Right renal pelvis (tissue), 4 donors: ENCODE data around the gene TMEM127. TPM values are rescaled to one million over a fixed set of nuclear protein-coding genes. Genes with fewer than 3 reads are reported as not detected.
"Not testable (repeated sequence)": the region's sequence is repeated elsewhere in the genome, so short reads cannot be mapped to it uniquely, and the experiment has no call there.

ENCODE experiments used
- DNase-seq, 4 donors: peaks; one replicate each; pipeline ENCODE4 v3.0.0-alpha.2; 2013; ENCODE audit warnings: low read depth in 4 of 4, low spot score in 3 of 4, missing footprints in 1 of 4
- polyA plus RNA-seq, 4 donors: library from polyadenylated mRNA; unstranded; fragments of 120-200 nt; gene quantifications; one replicate each; pipeline ENCODE4 v1.2.1, GENCODE V29; 2013; ENCODE audit not compliant: insufficient read length in 4 of 4

The TMEM127 gene
- polyA plus RNA-seq, 4 donors = 47.6 to 49.1 (median 48.5) TPM

GRCh38 chr2:96243843-96244242 lies 22.0 kb downstream of the TMEM127 start:
- no peak for DNase-seq

DNA sequence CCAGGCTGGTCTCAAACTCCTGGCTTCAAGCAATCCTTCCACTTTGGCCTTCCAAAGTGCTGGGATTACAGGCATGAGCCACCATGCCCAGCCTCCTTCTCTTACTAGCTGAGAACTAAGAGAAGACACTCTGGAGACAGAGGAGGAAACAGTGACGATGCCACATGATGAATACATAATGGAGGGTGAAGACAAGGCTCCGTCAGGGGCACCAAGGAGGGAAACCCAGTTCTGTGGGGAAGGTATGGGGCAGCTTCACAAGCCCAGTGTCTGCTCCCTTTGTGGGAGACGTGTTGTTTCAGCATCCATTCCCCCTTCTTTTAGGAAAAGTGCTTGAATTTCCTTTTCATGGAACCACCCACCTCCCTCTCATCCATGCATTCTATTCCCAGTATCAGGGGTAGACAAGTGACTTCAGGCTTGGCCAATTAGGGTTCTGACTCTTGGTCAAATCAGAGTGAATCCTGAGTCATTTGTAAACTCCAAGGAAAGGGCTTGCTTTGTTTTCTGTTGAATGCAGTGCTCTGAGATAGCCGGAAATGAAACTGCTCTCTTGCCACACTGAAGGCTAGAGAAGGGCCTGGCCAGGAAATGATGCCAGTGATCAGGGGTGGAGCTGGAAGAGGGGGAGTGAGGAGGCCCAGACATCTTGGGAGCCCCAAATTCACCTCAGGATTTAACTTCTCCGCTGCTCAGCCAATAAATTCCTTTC lies 23.7 kb downstream of the TMEM127 start:
- no peak for DNase-seq

DNA sequence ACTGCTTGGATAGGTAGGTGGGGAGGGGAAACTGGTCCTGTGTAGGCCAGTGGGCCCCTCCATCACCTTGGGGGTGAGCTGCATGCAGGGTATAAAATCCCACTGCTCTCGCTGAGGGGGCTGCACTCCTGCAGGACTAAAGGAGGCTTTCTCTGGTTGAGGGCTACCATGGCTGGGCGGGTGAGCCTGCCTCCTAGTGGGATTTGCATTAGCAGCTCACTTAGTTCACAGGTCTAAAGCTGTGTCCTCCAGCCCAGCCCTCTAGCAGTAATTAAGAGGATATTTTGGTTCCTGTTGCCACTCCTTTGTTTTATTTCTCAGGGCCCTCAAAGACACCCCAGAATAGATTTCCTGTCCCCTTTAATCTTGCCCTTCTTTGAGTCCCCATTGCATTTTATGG lies 24.6 kb downstream of the TMEM127 start:
- DNase-seq = no peak

- DNase-seq = no peak
Observed at GRCh38 chr2:96240341-96241038, 25.3 kb downstream of the TMEM127 start.

GRCh38 chr2:96239745-96240264 lies 26.0 kb downstream of the TMEM127 start:
- no peak for DNase-seq

DNA sequence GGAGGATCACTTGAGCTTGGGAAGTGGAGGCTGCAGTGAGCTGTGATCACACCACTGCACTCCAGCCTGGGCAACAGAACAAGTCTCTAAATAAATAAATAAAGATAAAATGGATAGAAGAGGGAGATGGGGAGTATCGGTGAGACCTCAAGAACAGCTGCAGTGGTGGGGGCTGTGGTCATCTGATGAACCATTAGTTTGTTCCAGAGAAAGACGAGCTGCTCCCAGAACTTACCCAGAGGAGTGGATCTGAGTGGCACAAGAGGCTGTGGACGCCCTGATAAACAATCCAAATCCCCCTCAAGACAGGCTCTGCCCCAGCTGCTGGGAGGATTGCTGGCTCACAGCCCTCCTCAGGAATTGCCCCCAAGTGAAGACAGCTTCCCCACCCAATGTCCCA lies 26.7 kb downstream of the TMEM127 start:
- no peak for DNase-seq

- DNase-seq = no peak
Observed at GRCh38 chr2:96238266-96238665, 27.5 kb downstream of the TMEM127 start.

DNA sequence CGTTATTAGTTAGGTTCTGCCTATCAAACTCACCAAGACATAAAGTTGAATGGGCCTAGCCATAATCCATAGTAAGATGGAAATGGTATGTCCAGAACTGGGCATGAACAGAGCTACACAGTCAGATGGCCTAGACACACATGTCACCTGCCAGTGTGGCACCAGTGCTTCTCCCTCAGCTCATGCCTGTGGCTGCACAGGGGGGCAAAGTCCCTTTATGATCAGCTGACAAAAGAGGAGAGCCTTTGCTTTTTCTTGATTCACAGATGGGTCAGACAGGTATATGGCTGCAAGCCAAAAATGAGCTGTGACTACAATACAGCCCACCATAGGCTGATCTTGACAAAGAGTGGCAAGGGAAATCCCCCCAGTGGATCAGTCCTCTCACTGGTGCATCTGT lies 28.9 kb downstream of the TMEM127 start:
- DNase-seq = no peak

DNA sequence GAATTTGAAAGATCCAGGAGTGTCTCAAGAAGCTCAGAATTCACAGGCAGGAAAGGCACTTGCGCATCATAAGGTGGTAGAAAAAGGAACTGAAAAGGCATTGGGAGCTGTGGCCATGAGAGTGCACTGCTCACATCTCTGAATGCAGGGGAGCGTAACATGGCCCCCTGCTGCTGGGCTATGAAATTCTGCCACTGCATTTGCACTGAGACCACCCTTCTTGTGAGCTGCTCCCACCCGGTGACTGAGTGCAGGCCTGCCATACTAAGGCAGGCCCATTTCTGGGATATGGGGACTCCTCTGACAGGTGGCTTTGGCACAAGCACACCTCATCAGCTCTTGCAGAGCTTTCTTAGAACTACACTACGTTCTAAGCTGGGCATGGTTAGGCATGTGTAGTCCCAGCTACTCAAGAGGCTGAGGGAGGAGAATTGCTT lies 31.9 kb downstream of the TMEM127 start:
- no peak for DNase-seq

GRCh38 chr2:96233436-96233835 lies 32.4 kb downstream of the TMEM127 start:
- no peak for DNase-seq

- no peak for DNase-seq
Observed at GRCh38 chr2:96231316-96231715, 34.5 kb downstream of the TMEM127 start.

- no peak for DNase-seq
Observed at GRCh38 chr2:96225016-96225533, 40.7 kb downstream of the TMEM127 start.

GRCh38 chr2:96221106-96221505 lies 44.7 kb downstream of the TMEM127 start:
- not testable (repeated sequence) for DNase-seq

GRCh38 chr2:96219959-96220358 lies 45.8 kb downstream of the TMEM127 start:
- DNase-seq = not testable (repeated sequence)

- DNase-seq = no peak
Observed at GRCh38 chr2:96218508-96219131, 47.2 kb downstream of the TMEM127 start.

GRCh38 chr2:96214554-96214953 lies 51.2 kb downstream of the TMEM127 start:
- no peak for DNase-seq

GRCh38 chr2:96213379-96213778 lies 52.4 kb downstream of the TMEM127 start:
- no peak for DNase-seq

GRCh38 chr2:96212339-96212738 lies 53.5 kb downstream of the TMEM127 start:
- no peak for DNase-seq

DNA sequence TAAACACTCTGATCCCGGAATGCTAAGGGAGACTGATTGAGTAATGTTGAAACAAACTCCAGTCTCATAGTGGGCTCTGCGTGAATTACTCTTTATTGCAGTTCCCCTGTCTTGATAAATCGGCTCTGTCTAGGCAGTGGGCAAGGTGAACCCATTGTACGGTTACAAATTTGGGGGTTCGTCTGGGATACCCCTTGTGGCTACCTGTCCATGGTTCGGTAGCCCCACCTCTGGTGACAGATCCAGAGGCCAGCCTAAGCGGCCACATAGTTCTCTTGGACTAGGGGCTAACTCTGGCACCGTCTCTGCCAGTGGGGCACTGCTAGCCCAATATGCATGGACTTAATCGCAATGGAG lies 56.1 kb downstream of the TMEM127 start:
- DNase-seq = no peak

DNA sequence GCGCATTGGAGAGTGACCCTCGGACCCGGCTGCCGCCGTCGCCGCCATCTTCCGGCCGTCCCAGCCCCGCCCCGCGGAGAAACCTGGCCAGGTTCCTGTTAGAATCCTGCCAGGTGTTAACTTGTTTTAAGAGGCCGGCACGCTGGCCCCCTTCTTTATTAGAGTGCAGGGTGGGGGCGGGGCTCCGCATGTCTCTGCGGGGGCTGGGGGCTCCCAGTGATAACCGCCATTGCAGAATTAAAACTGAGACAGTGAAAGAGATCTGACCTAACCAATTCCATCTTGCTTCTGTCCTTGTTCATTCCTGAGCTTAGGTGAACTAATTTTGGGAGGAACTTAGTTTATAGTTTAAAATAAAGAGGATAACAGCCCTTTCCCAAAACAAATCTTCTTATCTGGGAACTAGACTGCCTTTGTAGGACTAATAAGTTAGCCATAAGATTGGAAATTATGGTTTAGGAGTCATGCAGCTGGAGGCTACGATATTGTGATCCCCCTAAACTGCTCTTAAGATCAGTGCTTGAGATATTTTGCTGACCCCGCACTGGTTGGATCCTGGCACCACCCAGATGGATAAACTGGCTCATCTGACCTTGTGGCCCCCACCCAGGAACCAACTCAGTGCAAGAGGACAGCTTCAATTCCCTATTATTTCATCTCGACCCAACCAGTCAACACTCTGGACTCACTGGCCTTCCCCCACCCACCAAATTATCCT lies 56.6 kb downstream of the TMEM127 start:
- peak in 1 of 4 donors; percentile 3 for DNase-seq
